Measurements from ENCODE around the gene PJA2.

The PJA2 gene

DNA sequence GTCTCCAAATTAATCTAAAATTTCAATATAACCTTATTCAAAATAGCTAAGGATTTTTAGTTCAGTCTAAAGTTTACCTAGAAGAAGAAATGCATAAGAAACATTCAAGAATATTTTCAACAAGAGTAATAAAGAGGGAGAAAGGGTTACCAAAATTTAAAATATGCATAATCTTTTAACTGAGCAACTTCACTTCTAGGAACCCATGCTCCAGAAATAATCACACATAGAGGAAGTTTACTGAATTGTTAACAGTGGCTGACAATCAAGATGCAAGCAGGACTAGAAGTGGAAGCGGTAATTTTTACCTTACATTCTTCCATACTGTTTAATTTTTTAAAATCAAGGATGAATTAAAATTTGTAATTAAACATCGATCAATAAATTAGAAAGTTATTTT is 1.9 kb downstream of the PJA2 start:
- no peak for DNase-seq

- DNase-seq, result no peak
Measured at GRCh38 chr5:109406719-109407118, 3.1 kb downstream of the PJA2 start.

GRCh38 chr5:109404428-109404960 is 5.3 kb downstream of the PJA2 start:
- DNase-seq, result no peak

GRCh38 chr5:109403469-109403868 is 6.3 kb downstream of the PJA2 start:
- DNase-seq, result no peak

DNA sequence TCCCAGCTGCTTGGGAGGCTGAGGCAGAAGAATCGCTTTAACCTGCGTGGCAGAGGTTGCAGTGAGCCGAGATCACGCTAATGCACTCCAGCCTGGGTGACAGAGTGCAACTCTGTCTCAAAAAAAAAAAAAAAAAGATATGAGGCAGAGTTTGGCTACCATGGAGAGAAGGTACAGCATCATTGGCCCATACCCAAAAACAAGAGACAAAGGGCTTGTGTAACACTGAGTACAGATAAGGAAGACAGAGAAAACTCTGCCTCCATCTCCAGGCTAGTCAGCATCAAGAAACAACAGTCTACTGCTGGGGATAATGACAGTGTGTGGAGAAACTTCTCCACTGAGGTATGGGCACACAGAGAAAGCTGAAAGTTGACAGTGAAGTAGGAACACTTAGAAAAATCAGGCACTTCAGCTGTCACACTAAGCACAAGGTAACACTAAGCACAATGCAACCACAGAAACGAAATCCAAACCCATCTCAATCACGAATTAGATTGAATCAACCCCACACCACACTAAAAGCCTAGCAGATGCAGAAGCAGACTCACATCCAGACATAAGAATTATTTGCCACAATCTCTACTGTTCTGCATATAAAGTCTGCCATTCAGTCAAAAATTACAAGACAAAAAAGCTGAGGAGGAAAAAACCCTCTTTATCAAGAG is 10.5 kb downstream of the PJA2 start:
- DNase-seq, result no peak

DNA sequence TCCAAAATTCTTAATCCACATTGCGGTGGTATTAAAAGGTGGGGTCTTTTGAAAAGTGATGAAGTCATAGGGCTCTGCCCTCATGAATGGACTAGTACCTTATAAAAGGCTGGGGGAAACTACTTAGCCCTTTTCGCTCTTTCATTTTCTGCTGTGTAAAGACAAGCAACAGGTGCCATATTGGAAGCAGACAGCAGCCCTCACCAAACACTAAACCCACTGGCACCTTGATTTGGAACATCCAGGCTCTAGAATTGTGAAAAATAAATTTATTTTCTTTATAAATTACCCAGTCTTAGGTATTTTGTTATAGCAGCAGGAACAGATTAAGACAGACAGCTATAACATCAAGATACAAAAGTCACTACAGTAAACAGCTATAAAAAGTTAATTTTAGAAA is 12.8 kb downstream of the PJA2 start:
- no peak for DNase-seq

- DNase-seq, result no peak
Measured at GRCh38 chr5:109394806-109395205, 15.0 kb downstream of the PJA2 start.

GRCh38 chr5:109390188-109390587 is 19.6 kb downstream of the PJA2 start:
- DNase-seq, result no peak

- no peak for DNase-seq
Measured at GRCh38 chr5:109388407-109388806, 21.4 kb downstream of the PJA2 start.

DNA sequence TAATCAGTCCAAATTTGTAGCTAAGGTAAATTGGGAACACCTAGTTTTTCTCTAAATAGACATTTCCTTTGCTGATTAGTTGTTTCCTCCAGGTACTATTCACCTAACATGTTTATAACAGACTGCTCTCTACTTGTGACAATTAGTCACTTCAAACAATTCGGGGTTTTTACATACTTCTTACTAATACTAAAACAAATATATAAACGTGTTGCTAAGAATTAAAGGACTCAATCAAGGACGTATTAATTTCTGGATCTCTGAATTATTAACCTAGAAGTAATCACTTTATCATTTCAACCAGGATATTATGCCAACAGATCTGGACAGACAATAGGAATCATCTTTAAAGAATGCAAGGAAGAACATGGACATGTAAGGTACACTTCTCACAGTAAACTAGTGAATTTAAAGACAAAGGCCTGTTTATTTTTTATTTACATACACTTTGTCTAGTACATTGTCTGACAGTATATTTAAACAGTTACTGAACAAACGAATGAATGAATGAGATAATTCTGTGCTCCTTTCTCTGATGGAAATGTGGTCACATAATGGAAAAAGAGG is 22.3 kb downstream of the PJA2 start:
- DNase-seq, result no peak

DNA sequence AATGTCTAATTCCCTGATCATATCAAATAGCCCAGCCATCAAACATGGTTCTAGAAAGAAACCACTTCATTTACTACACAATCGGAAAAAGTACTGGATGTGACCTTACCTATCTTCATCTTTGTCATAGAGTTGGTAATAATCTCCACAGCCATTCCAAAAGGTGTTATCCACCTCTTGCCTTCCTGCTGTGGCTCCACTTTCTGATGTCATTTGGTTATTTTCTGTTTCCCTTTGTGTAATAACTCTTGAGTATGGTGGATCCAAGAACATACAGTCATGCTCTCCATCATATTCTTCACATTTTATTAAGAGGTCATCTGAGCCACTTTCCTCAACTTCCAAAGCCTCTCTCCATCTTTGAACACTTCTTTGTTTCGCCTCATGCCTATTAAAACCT is 31.7 kb downstream of the PJA2 start:
- DNase-seq, result no peak

GRCh38 chr5:109374625-109375024 is 35.1 kb downstream of the PJA2 start:
- DNase-seq, result no peak

GRCh38 chr5:109373932-109374331 is 35.8 kb downstream of the PJA2 start:
- DNase-seq, result no peak

- DNase-seq, result no peak
Measured at GRCh38 chr5:109370343-109370742, 39.4 kb downstream of the PJA2 start.

GRCh38 chr5:109365653-109366052 is 44.1 kb downstream of the PJA2 start:
- no peak for DNase-seq

GRCh38 chr5:109364977-109365376 is 44.8 kb downstream of the PJA2 start:
- DNase-seq, result no peak

GRCh38 chr5:109359642-109360041 is 50.1 kb downstream of the PJA2 start:
- no peak for DNase-seq

DNA sequence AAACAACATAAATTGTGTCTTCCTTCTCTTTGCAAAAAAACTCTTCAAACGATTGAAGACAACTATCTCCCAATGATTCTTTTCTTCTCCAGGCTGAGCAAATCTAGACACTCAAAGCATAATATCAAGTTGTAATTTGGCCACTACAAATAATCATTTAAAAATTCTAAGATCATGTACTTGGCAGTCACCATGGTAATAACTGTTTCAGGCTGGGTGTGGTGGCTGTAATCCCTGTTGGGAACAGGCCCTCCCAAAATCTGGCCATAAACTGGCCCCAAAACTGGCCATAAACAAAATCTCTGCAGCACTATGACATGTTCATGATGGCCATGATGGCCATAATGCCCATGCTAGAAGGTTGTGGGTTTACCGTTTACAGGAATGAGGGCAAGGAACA is 52.0 kb downstream of the PJA2 start:
- DNase-seq, result no peak

GRCh38 chr5:109354761-109355160 is 55.0 kb downstream of the PJA2 start:
- DNase-seq, result no peak

GRCh38 chr5:109351988-109352864 is 57.5 kb downstream of the PJA2 start:
- no peak for DNase-seq

- no peak for DNase-seq
Measured at GRCh38 chr5:109350537-109351270, 59.1 kb downstream of the PJA2 start.

- DNase-seq, result no peak
Measured at GRCh38 chr5:109349388-109349787, 60.4 kb downstream of the PJA2 start.

DNA sequence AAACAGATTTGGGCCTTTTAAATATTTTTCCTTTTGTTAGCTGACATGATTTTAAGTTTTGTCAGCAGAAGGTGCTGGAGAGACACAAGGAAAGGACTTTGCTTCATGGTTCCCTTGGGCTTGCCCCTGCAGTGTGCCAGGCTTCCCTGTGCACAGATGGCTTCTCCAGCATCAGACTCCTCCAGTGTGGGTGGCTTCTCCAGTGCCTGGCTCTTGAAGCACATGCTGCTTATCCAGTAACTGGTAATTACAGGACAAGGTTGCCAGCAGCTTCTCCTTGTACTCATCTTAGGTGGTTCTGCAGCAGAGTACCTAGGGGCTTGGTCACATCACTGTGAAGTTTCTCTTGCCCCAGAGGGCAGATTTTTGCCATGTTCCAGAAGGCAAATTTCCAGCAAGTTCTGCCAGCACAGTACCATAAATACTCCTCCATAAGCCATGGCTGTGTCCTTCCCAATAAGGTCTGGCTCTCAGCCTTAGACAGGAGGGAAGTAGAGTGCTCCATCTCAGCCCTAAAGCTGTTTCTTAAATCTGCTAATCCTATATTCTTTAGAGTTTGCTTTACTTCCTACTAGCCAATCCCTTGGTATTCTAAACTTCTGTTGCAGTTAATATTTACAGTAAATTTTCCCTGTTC is 62.4 kb downstream of the PJA2 start:
- DNase-seq, result no peak

Data from CD4-positive, alpha-beta T cell treated with Interleukin-17A for 4 hours (primary cell).